DOHH2 (cell line): ENCODE measurements around the gene LHFPL6.

Experiments used
- H3F3A ChIP-seq: fragments of 200-600 bp; sonication (generic), shearing (Covaris generic); 2 replicates; pipeline ENCODE4 v1.6.0; 2016; ENCODE audit warnings: antibody characterized with exemption, mild to moderate bottlenecking; ENCODE audit not compliant: control insufficient read depth, insufficient read depth
- H3K27ac ChIP-seq: fragments of 200-600 bp; sonication (generic); 2 replicates; pipeline ENCODE4 v1.5.1; 2014; ENCODE audit warnings: low read depth, mild to moderate bottlenecking, low read length, moderate library complexity
- H3K27me3 ChIP-seq: fragments of 200-600 bp; sonication (generic); 2 replicates; pipeline ENCODE4 v1.6.1; 2014; ENCODE audit warnings: mild to moderate bottlenecking, low read length, mixed read lengths; ENCODE audit not compliant: control insufficient read depth
- H3K36me3 ChIP-seq: fragments of 200-600 bp; sonication (generic); 2 replicates; pipeline ENCODE4 v1.6.1; 2014; ENCODE audit warnings: mild to moderate bottlenecking, low read length, moderate library complexity, mixed read lengths; ENCODE audit not compliant: control insufficient read depth
- H3K4me1 ChIP-seq: fragments of 200-600 bp; sonication (generic); 2 replicates; pipeline ENCODE4 v1.6.1; 2014; ENCODE audit warnings: mild to moderate bottlenecking, low read length, mixed read lengths; ENCODE audit not compliant: control insufficient read depth
- H3K4me2 ChIP-seq: fragments of 200-600 bp; sonication (generic); 2 replicates; pipeline ENCODE4 v1.6.0; 2014; ENCODE audit warnings: mild to moderate bottlenecking, low read length, moderate library complexity
- H3K4me3 ChIP-seq: fragments of 200-600 bp; sonication (generic); 2 replicates; pipeline ENCODE4 v1.5.1; 2014; ENCODE audit warnings: mild to moderate bottlenecking, low read length, mixed read lengths
- H3K79me2 ChIP-seq: fragments of 200-600 bp; sonication (generic); 2 replicates; pipeline ENCODE4 v1.6.1; 2014; ENCODE audit warnings: mild to moderate bottlenecking, low read length, mixed read lengths; ENCODE audit not compliant: control insufficient read depth
- H3K9me2 ChIP-seq: fragments of 200-600 bp; sonication (generic); replicated peaks from 2 replicates; pipeline ENCODE4 v1.6.1; 2014; ENCODE audit warnings: mild to moderate bottlenecking, low read length, mixed read lengths; ENCODE audit not compliant: control insufficient read depth
- H3K9me3 ChIP-seq: fragments of 200-600 bp; sonication (generic); 2 replicates; pipeline ENCODE4 v1.6.1; 2014; ENCODE audit warnings: antibody characterized with exemption, low read length, mixed read lengths; ENCODE audit not compliant: control insufficient read depth, insufficient read depth
- H4K20me1 ChIP-seq: fragments of 200-600 bp; sonication (generic); 2 replicates; pipeline ENCODE4 v1.6.0; 2014; ENCODE audit warnings: low read depth, mild to moderate bottlenecking, antibody characterized with exemption, low read length, moderate library complexity; ENCODE audit not compliant: control insufficient read depth, insufficient read depth
- CTCF ChIP-seq: fragments of 200-600 bp; sonication (generic); IDR thresholded peaks from one replicate; pipeline ENCODE4 v1.5.1; 2014; ENCODE audit warnings: antibody characterized with exemption, mild to moderate bottlenecking, low read depth, low read length; ENCODE audit not compliant: poor library complexity, severe bottlenecking
- EZH2phosphoT487 ChIP-seq: fragments of 200-600 bp; sonication (generic); IDR thresholded peaks from 2 replicates; pipeline ENCODE4 v1.6.1; 2017; ENCODE audit warnings: borderline replicate concordance, mild to moderate bottlenecking, antibody characterized with exemption, low read length, moderate library complexity, mixed read lengths

LHFPL6 gene

GRCh38 chr13:39527961-39528660, 74.9 kb downstream of the LHFPL6 start:
- H3K36me3 ChIP-seq, result no peaks in the 10 kb centered on the region
- no peaks in the 10 kb centered on the region for H4K20me1 ChIP-seq
- H3F3A ChIP-seq, result no peaks in the 10 kb centered on the region
- no peaks in the 10 kb centered on the region for H3K27me3 ChIP-seq
- no peaks in the 10 kb centered on the region for H3K9me2 ChIP-seq
- H3K4me1 ChIP-seq, result no peaks in the 10 kb centered on the region
- H3K4me2 ChIP-seq, result no peak overlapping the region
- H3K9me3 ChIP-seq, result no peaks in the 10 kb centered on the region
- TF ChIP-seq CTCF (no peak), EZH2phosphoT487 (no peak)
- H3K4me3 ChIP-seq, result no peak overlapping the region
- H3K79me2 ChIP-seq, result peaks cover 36% of the 10 kb centered on the region
- H3K27ac ChIP-seq, result no peak overlapping the region

- Histone ChIP-seq H3K36me3 (no peaks in the 10 kb centered on the region), H3K27me3 (no peaks in the 10 kb centered on the region), H3K4me1 (no peaks in the 10 kb centered on the region), H3K27ac (no peak overlapping the region), H3K9me2 (no peaks in the 10 kb centered on the region), H3K79me2 (peaks cover 36% of the 10 kb centered on the region), H3K4me3 (no peak overlapping the region), H3F3A (no peaks in the 10 kb centered on the region), H4K20me1 (no peaks in the 10 kb centered on the region), H3K9me3 (no peaks in the 10 kb centered on the region), H3K4me2 (no peak overlapping the region)
- TF ChIP-seq CTCF, result no peak
- TF ChIP-seq EZH2phosphoT487, result no peak
Measured at GRCh38 chr13:39527301-39527700, 75.7 kb downstream of the LHFPL6 start.

GRCh38 chr13:39526499-39526898, 76.5 kb downstream of the LHFPL6 start:
- H3K36me3 ChIP-seq, result no peaks in the 10 kb centered on the region
- no peaks in the 10 kb centered on the region for H3F3A ChIP-seq
- H3K4me1 ChIP-seq, result no peaks in the 10 kb centered on the region
- H3K9me3 ChIP-seq, result no peaks in the 10 kb centered on the region
- no peak overlapping the region for H3K4me3 ChIP-seq
- no peaks in the 10 kb centered on the region for H3K27me3 ChIP-seq
- no peak overlapping the region for H3K4me2 ChIP-seq
- H3K9me2 ChIP-seq, result no peaks in the 10 kb centered on the region
- H3K27ac ChIP-seq, result no peak overlapping the region
- TF ChIP-seq EZH2phosphoT487 (no peak), CTCF (no peak)
- H3K79me2 ChIP-seq, result peaks cover 35% of the 10 kb centered on the region
- no peaks in the 10 kb centered on the region for H4K20me1 ChIP-seq
